HG03045 (cell line): Measurements from ENCODE around the gene CES2.
"Not testable (repeated sequence)": the region's sequence is repeated elsewhere in the genome, so short reads cannot be mapped to it uniquely, and the experiment has no call there.

Source experiments
- ATAC-seq: cut with Tn5 transposase; IDR thresholded peaks from one replicate; pipeline ENCODE4 v1.9.1; 2021; ENCODE audit warnings: mild to moderate bottlenecking, moderate library complexity; ENCODE audit not compliant: unreplicated experiment

Gene CES2

GRCh38 chr16:66935314-66936011 lies at the start of gene CES2:
Gene CES2 (plus strand): TSS chr16:66935516. CDS start chr16:66935636, 120 bp downstream.
- ATAC-seq, result no peak

GRCh38 chr16:66886321-66886720 lies 49.0 kb upstream of the CES2 start:
- ATAC-seq, result no peak

- ATAC-seq, result no peak
Measured at GRCh38 chr16:66886914-66887313, 48.4 kb upstream of the CES2 start.

DNA sequence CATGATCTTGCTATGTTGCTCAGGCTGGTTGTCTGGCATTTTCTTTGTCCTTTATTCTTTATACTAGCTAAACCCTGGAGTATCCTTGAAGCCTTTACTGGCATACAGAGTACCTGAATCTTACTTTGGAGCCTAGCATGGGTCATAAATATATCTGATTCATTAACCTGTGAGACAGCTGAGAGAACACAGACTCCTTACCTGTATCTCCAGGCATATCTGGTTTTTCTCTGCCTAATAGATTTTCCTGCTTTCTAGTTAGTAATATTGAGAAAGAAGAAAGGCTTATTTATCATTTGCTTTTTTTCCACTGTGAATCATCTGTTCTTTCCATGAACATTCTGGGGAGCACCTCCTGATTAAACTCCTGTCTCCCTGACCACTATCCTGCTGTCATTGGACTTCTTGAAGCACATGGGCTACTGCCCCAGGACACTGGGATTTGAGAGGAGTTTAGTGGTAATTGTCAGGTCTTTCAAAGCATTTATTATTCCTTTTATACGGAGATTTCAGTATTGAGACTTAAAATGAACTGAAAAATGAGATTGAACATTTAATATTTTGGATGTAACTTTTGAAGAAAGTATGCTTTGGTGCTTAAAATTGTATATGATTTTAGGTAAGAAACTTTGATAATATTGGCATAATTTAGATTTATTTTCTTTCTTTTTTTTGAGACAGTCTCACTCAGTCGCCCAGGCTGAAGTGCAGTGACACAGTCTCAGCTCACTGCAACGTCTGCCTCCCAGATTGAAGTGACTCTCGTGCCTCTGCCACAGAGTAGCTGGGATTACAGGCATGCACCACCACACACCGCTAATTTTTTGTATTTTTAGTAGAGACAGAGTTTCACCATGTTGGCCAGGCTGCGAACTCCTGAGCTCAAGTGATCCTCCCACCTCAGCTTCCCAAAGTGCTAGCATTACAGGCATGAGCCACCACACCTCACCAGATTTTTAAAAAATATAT lies 46.4 kb upstream of the CES2 start:
- ATAC-seq, result no peak

GRCh38 chr16:66889622-66890021 lies 45.7 kb upstream of the CES2 start:
- ATAC-seq, result no peak

- no peak for ATAC-seq
Measured at GRCh38 chr16:66890799-66891198, 44.5 kb upstream of the CES2 start.

- no peak for ATAC-seq
Measured at GRCh38 chr16:66891360-66891759, 44.0 kb upstream of the CES2 start.

- ATAC-seq, result no peak
Measured at GRCh38 chr16:66891797-66892196, 43.5 kb upstream of the CES2 start.

- ATAC-seq, result no peak
Measured at GRCh38 chr16:66894055-66894454, 41.3 kb upstream of the CES2 start.

DNA sequence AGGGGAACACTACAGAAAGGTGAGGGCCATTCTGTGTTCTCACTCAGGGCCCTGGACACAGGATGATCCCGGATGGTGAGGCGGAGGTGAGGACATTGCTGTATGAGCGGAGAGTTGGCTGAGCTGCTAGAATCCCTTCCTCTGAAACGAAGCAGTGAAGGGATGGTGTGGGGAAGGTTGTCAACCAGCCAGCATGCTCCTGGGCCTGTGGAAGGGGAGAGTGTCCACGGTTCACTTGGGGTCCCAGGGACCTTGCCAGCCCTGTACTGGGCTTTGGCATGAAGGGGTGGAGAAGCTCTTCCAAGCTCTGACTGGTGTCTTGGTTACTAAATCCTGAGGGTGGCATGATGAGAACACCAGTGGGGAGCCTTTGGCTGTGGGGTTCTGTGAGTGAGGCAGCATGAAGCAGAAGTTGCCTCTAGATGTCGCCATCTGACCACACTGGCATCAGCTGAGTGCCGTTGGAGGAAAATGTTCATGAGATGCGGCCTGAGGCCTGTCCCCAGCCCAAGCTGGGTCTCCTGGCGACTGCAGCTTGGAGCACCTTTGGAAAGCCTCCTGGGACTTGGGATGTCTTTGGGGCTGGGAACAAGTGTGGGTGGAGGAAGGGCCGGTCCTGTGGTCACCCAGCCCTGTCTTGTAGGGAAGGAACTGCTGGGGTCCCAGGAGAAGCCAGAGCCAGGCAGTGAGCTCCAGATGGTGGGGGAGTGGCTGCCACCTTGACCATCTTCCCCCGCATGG lies 40.2 kb upstream of the CES2 start:
- no peak for ATAC-seq

GRCh38 chr16:66895689-66895979 lies 39.7 kb upstream of the CES2 start:
- no peak for ATAC-seq

DNA sequence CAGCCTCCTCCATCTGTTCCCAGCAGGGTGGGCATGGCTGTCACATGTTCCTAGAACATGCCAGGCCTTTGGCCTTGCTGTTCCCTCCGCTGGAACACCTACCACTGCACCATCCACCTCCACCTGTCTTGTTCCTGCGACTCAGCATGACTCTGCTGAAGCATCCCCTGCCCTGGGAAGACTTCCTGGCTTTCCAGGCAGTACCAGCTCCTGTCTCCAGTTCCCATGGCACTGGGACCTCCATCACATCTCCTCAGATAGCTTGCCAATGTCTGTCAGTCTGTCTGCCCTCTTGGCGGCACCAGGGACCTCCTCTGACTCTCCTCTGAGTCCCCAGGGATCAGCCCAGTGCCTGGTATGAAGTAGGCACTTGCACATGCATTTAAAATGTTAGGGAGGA lies 39.3 kb upstream of the CES2 start:
- no peak for ATAC-seq

DNA sequence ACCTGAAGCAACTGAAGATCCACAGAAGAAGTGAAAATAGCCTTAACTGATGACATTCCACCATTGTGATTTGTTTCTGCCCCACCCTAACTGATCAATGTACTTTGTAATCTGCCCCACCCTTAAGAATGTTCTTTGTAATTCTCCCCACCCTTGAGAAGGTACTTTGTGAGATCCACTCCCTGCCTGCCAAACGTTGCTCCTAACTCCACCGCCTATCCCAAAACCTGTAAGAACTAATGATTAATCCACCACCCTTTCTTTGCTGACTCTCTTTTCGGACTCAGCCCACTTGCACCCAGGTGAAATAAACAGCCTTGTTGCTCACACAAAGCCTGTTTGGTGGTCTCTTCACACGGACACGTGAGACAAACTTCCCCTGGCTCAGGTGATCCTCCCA lies 38.6 kb upstream of the CES2 start:
- ATAC-seq, result not testable (repeated sequence)

DNA sequence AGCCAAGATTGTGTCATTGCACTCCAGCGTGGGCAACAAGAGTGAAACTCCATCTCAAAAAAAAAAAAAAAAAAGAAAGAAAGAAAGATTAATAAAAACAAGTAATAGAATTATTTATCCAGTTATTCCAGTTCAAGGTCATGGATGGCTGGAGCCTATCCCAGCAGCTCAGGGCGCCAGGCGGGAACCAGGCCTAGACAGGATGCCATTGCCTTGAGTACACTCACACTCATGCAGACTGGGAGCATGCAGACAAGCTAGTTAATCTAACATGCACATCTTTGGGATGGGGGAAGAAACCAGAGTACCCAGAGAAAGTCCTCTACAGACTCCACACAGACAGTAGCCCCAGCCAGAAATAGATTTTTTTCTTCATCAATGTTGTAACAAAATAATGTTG lies 37.1 kb upstream of the CES2 start:
- no peak for ATAC-seq

- no peak for ATAC-seq
Measured at GRCh38 chr16:66898933-66899309, 36.4 kb upstream of the CES2 start.

- ATAC-seq, result no peak
Measured at GRCh38 chr16:66899310-66899944, 35.9 kb upstream of the CES2 start.

DNA sequence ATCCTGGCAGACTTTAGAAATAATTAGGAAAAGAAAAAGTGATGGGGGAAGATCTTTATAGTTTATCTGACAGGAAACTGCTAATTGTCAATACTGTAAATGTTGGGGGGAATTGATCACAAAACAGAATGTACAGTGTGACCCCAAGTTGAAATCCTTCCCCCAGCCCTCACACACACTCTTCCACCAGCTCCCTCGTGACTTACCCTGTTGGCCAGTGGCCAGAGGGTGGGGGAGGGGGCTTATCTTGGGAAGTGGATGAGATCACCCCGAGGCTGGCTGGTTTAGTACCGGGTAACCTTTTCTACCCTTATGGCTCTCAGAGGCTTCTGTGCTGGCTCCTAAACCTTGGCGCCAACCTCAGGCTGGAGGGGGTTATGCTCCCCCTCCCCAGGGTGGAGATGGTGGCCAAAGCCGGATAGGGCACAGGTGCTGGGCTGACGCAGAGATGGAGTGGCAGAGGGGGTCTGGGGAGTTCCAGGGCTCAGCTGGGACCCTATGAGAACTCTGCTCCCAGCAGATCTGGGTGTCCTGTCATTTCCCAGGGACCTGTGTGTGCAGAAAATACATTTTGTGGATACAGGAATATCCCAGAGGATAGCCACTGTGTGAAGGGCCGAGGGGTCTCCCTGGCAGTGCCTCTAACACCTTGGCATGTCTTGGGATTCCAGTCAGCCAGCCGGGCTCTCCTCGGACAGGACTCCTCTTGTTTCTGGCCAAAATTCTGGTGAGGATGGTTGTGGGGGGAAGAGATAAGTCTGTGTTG lies 35.2 kb upstream of the CES2 start:
- no peak for ATAC-seq

DNA sequence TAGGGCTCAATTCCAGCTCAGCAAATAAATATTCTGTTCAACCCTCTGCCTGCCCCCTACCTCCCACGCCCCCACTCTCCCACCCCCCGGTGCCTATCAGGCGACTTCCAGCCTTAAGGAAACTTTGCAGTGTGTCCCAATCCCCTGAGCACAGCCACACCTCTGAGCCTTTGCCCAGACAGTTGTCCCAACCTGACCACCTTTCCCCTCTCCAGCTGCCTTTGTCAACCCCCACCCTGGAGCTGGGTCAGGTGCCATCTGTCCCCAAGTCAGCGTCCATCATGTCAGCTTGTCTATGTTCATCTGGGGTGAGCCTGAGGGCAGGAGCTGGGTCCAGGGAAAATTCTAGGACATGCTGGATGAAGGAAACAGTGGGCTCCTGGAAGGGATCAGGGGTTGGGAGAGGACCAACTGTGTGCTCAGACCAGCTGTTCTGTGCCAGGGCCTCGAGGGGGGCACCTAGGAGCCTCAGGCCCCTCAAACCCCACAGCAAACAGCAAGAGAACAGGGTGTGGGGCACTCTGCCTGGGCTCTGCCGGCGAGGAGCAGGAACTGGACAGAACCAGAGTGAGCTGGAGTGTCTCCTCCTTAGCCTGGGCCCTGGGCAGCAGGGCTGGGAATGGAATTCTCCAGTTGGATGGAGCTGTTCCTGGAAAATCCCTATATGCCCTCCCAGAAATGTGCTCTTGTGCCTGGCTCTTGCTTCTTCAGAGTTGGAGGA lies 34.4 kb upstream of the CES2 start:
- ATAC-seq, result no peak

DNA sequence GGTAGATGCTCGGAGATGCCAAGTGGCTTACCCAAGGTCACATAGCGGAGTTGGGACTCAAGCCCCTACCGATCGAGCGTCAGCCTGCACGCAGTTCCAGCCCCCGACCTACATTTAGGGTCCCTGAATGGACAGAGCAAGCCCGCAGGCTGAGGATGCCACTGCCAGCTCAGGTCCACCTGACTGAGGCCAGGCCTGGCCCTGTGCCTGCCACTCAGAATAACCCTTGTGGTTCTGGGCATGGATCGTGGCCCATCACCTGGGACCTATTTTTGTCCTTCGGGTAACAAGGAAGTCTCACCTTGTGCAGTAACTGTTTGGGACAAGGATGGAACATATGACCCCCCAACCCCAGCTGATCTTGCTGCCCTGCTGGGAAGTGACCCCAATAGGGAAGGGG lies 33.7 kb upstream of the CES2 start:
- ATAC-seq, result no peak
